K562 (cell line): ENCODE results near the gene APOC1. TPM values are rescaled to one million over a fixed set of nuclear protein-coding genes. Genes with fewer than 3 reads are reported as not detected.

ENCODE experiments used
- ARNT ChIP-seq, 2 experiments: fragments of 450-650 bp; IDR thresholded peaks; 2 replicates each; pipeline ENCODE4 v1.6.1; 2016; ENCODE audit warnings: mild to moderate bottlenecking in 1 of 2
- BHLHE40 ChIP-seq: IDR thresholded peaks from 2 replicates; pipeline ENCODE4 v1.6.1; 2011; ENCODE audit warnings: low read length, improper control_type of control experiment
- BRD9 ChIP-seq: fragments of 450-650 bp; IDR thresholded peaks from 2 replicates; pipeline ENCODE4 v1.6.1; 2018; ENCODE audit warnings: low read depth; ENCODE audit not compliant: partially characterized antibody
- CBFA2T3 ChIP-seq: fragments of 450-650 bp; IDR thresholded peaks from 2 replicates; pipeline ENCODE4 v1.6.1; 2017
- FOXK2 ChIP-seq, 2 experiments: fragments of 450-650 bp; IDR thresholded peaks in 1 of 2; conservative IDR thresholded peaks in 1 of 2; 2 replicates each; pipeline ENCODE4 v1.6.1; 2016; ENCODE audit warnings: low read depth in 2 of 2, mild to moderate bottlenecking in 1 of 2
- MLX ChIP-seq, 2 experiments: fragments of 450-650 bp in 1 of 2; sonication (generic) in 1 of 2; formaldehyde crosslinking; conservative IDR thresholded peaks; 2 replicates each; pipeline versions ENCODE4 v1.4.0 to v1.8.1; 2020 to 2022; ENCODE audit warnings: mild to moderate bottlenecking in 1 of 2, missing genetic modification reagents in 1 of 2
- NFE2 ChIP-seq: IDR thresholded peaks from 2 replicates; pipeline ENCODE4 v1.6.1; 2014; ENCODE audit warnings: antibody characterized with exemption, low read depth
- NR2C2 ChIP-seq, 2 experiments: fragments of 200-800 bp in 1 of 2; sonication (Bioruptor generic) in 1 of 2; sonication (generic) in 1 of 2; formaldehyde crosslinking in 1 of 2; IDR thresholded peaks; 2 replicates each; pipeline versions ENCODE4 v1.6.1 to v1.8.0; 2016 to 2022; ENCODE audit warnings: mild to moderate bottlenecking in 1 of 2, missing compliant biosample characterization in 1 of 2, missing genetic modification characterization in 1 of 2, missing genetic modification reagents in 1 of 2
- TBL1XR1 ChIP-seq, 2 experiments: IDR thresholded peaks; 2 replicates each; pipeline ENCODE4 v1.6.1; 2012; ENCODE audit warnings: improper control_type of control experiment in 2 of 2, low read length in 2 of 2, mild to moderate bottlenecking in 1 of 2
- U2AF1 ChIP-seq: fragments of 200-400 bp; formaldehyde crosslinking; optimal IDR thresholded peaks from 2 replicates; pipeline ENCODE3; 2017; ENCODE audit warnings: mild to moderate bottlenecking, low read depth, low read length, moderate library complexity
- ZNF174 ChIP-seq: fragments of 250-450 bp; sonication (Bioruptor Pico); IDR thresholded peaks from 2 replicates; pipeline ENCODE4 v1.4.0; 2020; ENCODE audit warnings: mild to moderate bottlenecking
- ZNF263 ChIP-seq: sonication (generic); formaldehyde crosslinking; IDR thresholded peaks from 2 replicates; pipeline ENCODE4 v1.8.0; 2022; ENCODE audit warnings: mild to moderate bottlenecking, missing genetic modification reagents, borderline replicate concordance
- ZNF398 ChIP-seq: fragments of 250-450 bp; sonication (Bioruptor Pico); IDR thresholded peaks from 2 replicates; pipeline ENCODE4 v1.8.0; 2021; ENCODE audit warnings: moderate library complexity, mild to moderate bottlenecking, inconsistent platforms
- ZNF407 ChIP-seq: fragments of 450-650 bp; IDR thresholded peaks from 2 replicates; pipeline ENCODE4 v1.6.1; 2016; ENCODE audit warnings: low read depth
- ZNF639 ChIP-seq, 2 experiments: fragments of 200-800 bp in 1 of 2; sonication (Bioruptor generic) in 1 of 2; sonication (generic) in 1 of 2; formaldehyde crosslinking in 1 of 2; IDR thresholded peaks in 1 of 2; conservative IDR thresholded peaks in 1 of 2; 2 replicates each; pipeline versions ENCODE4 v1.5.0 to v1.6.1; 2016 to 2020; ENCODE audit warnings: missing compliant biosample characterization in 1 of 2, missing genetic modification characterization in 1 of 2, missing genetic modification reagents in 1 of 2
- polyA plus RNA-seq, 8 experiments: library from polyadenylated mRNA; depleted of rRNA in 4 of 8; stranded (reverse) in 5 of 8; unstranded in 3 of 8; fragments of >200 nt; fragmentation: Nextera tagmentation in 2 of 8; fragmentation: Illumina TruSeq in 1 of 8; extraction: Ambion mirVana in 2 of 8; extraction: Trizol in 1 of 8; gene quantifications; 2 replicates each; pipeline versions ENCODE4 v1.2.1 to v1.2.3, GENCODE V29; 2011 to 2014; ENCODE audit warnings: inconsistent platforms in 1 of 8, missing spikeins in 1 of 8
- total RNA-seq, 7 experiments: library from RNA; depleted of rRNA in 6 of 7; stranded (reverse); fragments of >200 nt in 6 of 7; fragmentation: Illumina TruSeq in 2 of 7; extraction: Trizol in 2 of 7; gene quantifications; 2 replicates each; pipeline versions ENCODE4 v1.2.1 to v1.2.3, GENCODE V29; 2011 to 2021; ENCODE audit warnings: low replicate concordance in 1 of 7

Gene APOC1
- total and polyA plus RNA-seq, 9 of the 15 experiments (the other 6 are each of a cell fraction or from before 2014, with no cell fraction given): 115 to 408 (median 220) TPM

- TF ChIP-seq MLX (CRISPR knock-in tag; conservative IDR thresholded peaks at IDR 0.05) (0 out of 4 replicates have a peak, but pooled peaks of 1 of the 2 experiments have one; percentile 61), ARNT (IDR thresholded peaks at IDR 0.05) (0 out of 4 replicates have a peak, but pooled peaks of 1 of the 2 experiments have one; percentile 19), CBFA2T3 (peak; percentile 58), TBL1XR1 (IDR thresholded peaks at IDR 0.05; ENCODE audit: low read length in 2 of 2) (peak in 1 of 2 experiments; percentile 57; a peak in 1 of 4 replicates), ZNF639 (CRISPR knock-in tag; conservative IDR thresholded peaks at IDR 0.05 in 1 of 2, IDR thresholded peaks at IDR 0.05 in 1 of 2) (peak in 1 of 2 experiments; percentile 86; a peak in 2 of 4 replicates), BRD9 (no peak), ZNF174 (CRISPR knock-in tag) (no peak), ZNF398 (CRISPR knock-in tag) (no peak), NFE2 (peak; percentile 27; the same call in 1 of the 2 replicates), NR2C2 (CRISPR knock-in tag; IDR thresholded peaks at IDR 0.05) (no peak), NR2C2 (tag; IDR thresholded peaks at IDR 0.05) (peak; percentile 68), FOXK2 (conservative IDR thresholded peaks at IDR 0.05 in 1 of 2, IDR thresholded peaks at IDR 0.05 in 1 of 2; ENCODE audit: low read depth in 2 of 2) (peak; percentile 21 to 34; a peak in 2 of 4 replicates), BHLHE40 (peak; percentile 89), U2AF1 (no peak), ZNF407 (no peak), ZNF263 (CRISPR knock-in tag) (peak; percentile 19; the same call in 1 of the 2 replicates)
These were observed 29.4 kb downstream of the APOC1 start (continued) for GRCh38 chr19:44943801-44944249.
